Astrocyte (in vitro differentiated cells and primary cell): Measurements from ENCODE around the gene ST6GALNAC2.

Experiments
- CTCF ChIP-seq: IDR thresholded peaks from 2 replicates; pipeline ENCODE4 v1.5.1; 2011; ENCODE audit warnings: low read depth, mild to moderate bottlenecking, inconsistent platforms, low read length, moderate library complexity; ENCODE audit not compliant: insufficient read depth
- EZH2 ChIP-seq: IDR thresholded peaks from 2 replicates; pipeline ENCODE4 v1.6.1; 2012; ENCODE audit warnings: mild to moderate bottlenecking, low read length, inconsistent platforms; ENCODE audit not compliant: insufficient read depth

- TF ChIP-seq CTCF: no peak
- TF ChIP-seq EZH2: no peak
These were observed 32.3 kb downstream of the ST6GALNAC2 start for GRCh38 chr17:76553178-76553908.
